WTC11 (cell line): ENCODE data around the gene IL1B.

Experiments
- CREB1 ChIP-seq: sonication (generic); formaldehyde crosslinking; IDR thresholded peaks from 2 replicates; pipeline ENCODE4 v1.8.0; 2023; ENCODE audit warnings: mild to moderate bottlenecking, missing genetic modification reagents
- ELF4 ChIP-seq: sonication (generic); formaldehyde crosslinking; IDR thresholded peaks from 2 replicates; pipeline ENCODE4 v1.8.1; 2022; ENCODE audit warnings: low read depth, mild to moderate bottlenecking, moderate library complexity, missing genetic modification reagents
- JAZF1 ChIP-seq: fragments of 250-450 bp; sonication (Bioruptor Pico); IDR thresholded peaks from 2 replicates; pipeline ENCODE4 v1.9.0; 2021; ENCODE audit warnings: moderate library complexity, mild to moderate bottlenecking, inconsistent platforms
- MLX ChIP-seq: sonication (generic); formaldehyde crosslinking; IDR thresholded peaks from 2 replicates; pipeline ENCODE4 v1.8.1; 2023; ENCODE audit warnings: mild to moderate bottlenecking, missing genetic modification reagents, moderate library complexity
- PRRX2 ChIP-seq: fragments of 250-450 bp; sonication (Bioruptor Pico); IDR thresholded peaks from 2 replicates; pipeline ENCODE4 v1.8.0; 2021; ENCODE audit warnings: mild to moderate bottlenecking
- ZNF138 ChIP-seq: sonication (generic); formaldehyde crosslinking; conservative IDR thresholded peaks from 2 replicates; pipeline ENCODE4 v1.8.1; 2022; ENCODE audit warnings: mild to moderate bottlenecking, moderate library complexity, missing genetic modification reagents
- TF ChIP-seq, protein P1 (sequence below): fragments of 200-600 bp; IDR thresholded peaks from 2 replicates; pipeline ENCODE4 v1.8.0; 2022; ENCODE audit warnings: antibody characterized with exemption
- TF ChIP-seq, protein P2 (sequence below): sonication (generic); formaldehyde crosslinking; IDR thresholded peaks from 2 replicates; pipeline ENCODE4 v1.8.1; 2022; ENCODE audit warnings: mild to moderate bottlenecking, moderate library complexity, missing genetic modification reagents

DNA sequence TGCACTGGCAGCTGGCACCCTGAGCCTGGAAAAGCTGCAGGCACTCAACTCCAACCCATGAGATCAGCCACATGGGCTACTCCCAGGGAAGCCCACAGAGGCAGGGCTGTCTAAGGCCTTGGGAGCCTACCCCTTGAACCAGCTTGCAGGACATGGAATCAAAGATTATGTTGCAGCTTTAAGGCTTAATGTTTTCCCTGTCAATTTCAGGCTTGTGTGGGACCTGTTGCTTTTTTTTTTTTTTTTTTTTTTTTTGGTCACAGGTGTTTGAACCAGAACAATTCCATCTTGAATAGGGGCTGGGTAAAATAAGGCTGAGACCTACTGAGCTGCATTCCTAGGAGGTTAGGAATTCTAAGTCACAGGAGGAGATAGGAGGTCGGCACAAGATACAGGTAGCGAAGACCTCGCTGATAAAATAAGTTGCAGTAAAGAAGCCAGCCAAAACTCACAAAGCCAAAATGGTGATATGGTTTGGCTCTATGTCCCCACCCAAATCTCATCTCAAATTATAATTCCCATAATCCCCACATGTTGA lies 44.8 kb downstream of the IL1B start:
- TF ChIP-seq, protein P1, sequence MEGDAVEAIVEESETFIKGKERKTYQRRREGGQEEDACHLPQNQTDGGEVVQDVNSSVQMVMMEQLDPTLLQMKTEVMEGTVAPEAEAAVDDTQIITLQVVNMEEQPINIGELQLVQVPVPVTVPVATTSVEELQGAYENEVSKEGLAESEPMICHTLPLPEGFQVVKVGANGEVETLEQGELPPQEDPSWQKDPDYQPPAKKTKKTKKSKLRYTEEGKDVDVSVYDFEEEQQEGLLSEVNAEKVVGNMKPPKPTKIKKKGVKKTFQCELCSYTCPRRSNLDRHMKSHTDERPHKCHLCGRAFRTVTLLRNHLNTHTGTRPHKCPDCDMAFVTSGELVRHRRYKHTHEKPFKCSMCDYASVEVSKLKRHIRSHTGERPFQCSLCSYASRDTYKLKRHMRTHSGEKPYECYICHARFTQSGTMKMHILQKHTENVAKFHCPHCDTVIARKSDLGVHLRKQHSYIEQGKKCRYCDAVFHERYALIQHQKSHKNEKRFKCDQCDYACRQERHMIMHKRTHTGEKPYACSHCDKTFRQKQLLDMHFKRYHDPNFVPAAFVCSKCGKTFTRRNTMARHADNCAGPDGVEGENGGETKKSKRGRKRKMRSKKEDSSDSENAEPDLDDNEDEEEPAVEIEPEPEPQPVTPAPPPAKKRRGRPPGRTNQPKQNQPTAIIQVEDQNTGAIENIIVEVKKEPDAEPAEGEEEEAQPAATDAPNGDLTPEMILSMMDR = no peak
- TF ChIP-seq JAZF1 (CRISPR knock-in tag) (no peak), CREB1 (no peak), PRRX2 (CRISPR knock-in tag) (no peak), ELF4 (no peak), MLX (no peak), ZNF138 (CRISPR knock-in tag) (no peak)
- TF ChIP-seq, protein P2, sequence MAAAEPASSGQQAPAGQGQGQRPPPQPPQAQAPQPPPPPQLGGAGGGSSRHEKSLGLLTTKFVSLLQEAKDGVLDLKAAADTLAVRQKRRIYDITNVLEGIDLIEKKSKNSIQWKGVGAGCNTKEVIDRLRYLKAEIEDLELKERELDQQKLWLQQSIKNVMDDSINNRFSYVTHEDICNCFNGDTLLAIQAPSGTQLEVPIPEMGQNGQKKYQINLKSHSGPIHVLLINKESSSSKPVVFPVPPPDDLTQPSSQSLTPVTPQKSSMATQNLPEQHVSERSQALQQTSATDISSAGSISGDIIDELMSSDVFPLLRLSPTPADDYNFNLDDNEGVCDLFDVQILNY = no peak
